Subcutaneous adipose tissue (tissue), 4 donors: ENCODE results near the gene IGFBP6. TPM values are rescaled to one million over a fixed set of nuclear protein-coding genes. Genes with fewer than 3 reads are reported as not detected.

Experiments used
- CTCF ChIP-seq: fragments of 450-650 bp; IDR thresholded peaks from one replicate; pipeline ENCODE4 v1.5.1; 2016; ENCODE audit warnings: low read depth, mild to moderate bottlenecking, control low read depth, antibody characterized with exemption, moderate library complexity
- total RNA-seq, 4 donors: library from RNA; depleted of rRNA; stranded (reverse); fragments of >200 nt; gene quantifications; one replicate each; pipeline ENCODE4 v1.1.0, GENCODE V29; 2016

Gene IGFBP6
- total RNA-seq, 4 donors from 2014 or later: 224 to 1,933 (median 278) TPM

GRCh38 chr12:53070877-53071492 lies 26.5 kb upstream of the IGFBP6 start:
- no peak for TF ChIP-seq CTCF

GRCh38 chr12:53071591-53072551 lies 25.6 kb upstream of the IGFBP6 start:
- no peak for TF ChIP-seq CTCF

- no peak for TF ChIP-seq CTCF
Measured at GRCh38 chr12:53073881-53074280, 23.6 kb upstream of the IGFBP6 start.

- TF ChIP-seq CTCF: no peak
Measured at GRCh38 chr12:53074283-53074998, 23.0 kb upstream of the IGFBP6 start.

GRCh38 chr12:53074999-53075370 lies 22.5 kb upstream of the IGFBP6 start:
- no peak for TF ChIP-seq CTCF

GRCh38 chr12:53076461-53076860 lies 21.0 kb upstream of the IGFBP6 start:
- no peak for TF ChIP-seq CTCF

- TF ChIP-seq CTCF: no peak
Measured at GRCh38 chr12:53077030-53077429, 20.4 kb upstream of the IGFBP6 start.
